GM21717 (cell line): ENCODE data around the gene TTC38.
"Not testable (repeated sequence)": the region's sequence is repeated elsewhere in the genome, so short reads cannot be mapped to it uniquely, and the experiment has no call there.

Experiments
- ATAC-seq: cut with Tn5 transposase; IDR thresholded peaks from one replicate; pipeline ENCODE4 v1.9.1; 2021; ENCODE audit warnings: mild to moderate bottlenecking, moderate library complexity; ENCODE audit not compliant: unreplicated experiment

TTC38 gene

DNA sequence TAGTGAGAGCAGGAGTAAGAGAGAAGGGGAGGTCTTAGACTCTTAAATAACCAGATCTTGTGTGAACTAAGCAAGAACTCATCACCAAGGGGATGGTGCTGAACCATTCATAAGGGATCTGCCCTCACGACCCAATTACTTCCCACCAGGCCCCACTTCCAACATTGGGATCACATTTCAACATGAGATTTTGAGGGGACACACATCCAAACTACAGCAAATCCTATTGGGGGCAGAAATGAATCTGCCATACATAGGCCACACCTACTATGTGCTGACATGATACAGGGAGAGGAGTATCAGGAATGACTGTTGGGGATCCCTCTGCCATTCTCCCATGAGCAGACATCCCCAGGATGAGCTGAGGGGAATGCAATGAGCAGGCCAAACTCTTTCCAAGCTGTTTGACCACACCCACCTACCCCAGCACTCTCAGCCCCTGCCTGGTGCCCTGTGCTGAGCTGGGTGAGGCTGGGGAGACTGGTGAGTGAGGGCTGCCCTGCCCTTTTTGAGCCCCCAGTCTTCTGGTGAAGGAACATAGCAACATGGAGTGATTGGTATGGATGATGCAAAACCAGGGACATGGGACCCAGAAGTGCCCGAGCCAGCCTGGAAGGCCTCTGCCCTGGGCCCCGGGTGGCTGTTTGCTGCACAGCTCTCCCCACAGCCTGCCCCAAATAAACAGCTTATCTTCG is 27.6 kb downstream of the TTC38 start:
- ATAC-seq = no peak

DNA sequence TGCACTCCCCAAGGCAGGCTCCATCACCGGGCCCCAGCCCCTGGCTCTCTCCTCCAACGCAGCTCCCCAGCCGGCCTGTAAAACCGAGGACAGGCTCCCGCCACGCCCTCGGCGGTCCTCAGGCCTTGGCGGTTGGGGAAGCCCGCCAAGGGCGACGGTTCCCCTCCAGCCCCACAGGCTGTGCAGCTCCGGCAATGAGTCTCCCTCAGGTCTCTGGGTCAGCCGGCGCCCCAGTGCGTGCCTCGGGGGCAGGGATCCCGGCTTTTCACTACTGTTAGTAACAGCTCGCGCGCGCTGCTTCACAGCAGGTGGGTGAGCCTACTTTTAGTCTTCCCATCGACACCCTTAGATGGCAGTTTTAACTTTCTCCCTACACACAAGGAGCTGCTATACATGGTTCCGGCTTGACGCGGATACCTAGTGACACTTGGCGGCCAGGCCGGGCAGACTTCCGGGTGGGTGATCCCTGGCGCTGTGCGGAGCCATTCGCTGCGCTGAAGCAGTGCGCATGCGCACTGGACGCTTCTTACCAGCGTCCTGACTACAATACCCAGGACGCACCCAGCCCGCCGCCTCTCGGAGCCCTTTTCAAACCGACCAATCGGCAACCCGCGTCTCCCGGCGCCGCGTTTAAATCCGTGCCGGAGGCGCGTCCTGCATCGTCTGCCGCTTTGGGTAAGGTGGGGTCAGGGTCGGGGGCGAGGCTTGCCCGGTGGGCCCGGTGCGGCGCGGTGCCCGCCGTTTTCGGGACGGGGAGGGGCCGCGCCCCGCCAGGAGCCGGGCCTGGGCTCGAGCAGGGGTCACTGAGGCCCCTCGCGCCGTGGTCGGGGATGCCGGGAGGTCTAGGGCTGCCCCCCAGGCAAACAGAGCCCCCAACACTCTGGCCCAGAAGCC is 28.7 kb downstream of the TTC38 start, which contains the start of gene GTSE1:
Gene GTSE1 (plus strand): TSS at position 614 of the 894 bp plus-strand sequence. CDS start 531 bp downstream, outside the sequence.
- ATAC-seq = peak; percentile 79

DNA sequence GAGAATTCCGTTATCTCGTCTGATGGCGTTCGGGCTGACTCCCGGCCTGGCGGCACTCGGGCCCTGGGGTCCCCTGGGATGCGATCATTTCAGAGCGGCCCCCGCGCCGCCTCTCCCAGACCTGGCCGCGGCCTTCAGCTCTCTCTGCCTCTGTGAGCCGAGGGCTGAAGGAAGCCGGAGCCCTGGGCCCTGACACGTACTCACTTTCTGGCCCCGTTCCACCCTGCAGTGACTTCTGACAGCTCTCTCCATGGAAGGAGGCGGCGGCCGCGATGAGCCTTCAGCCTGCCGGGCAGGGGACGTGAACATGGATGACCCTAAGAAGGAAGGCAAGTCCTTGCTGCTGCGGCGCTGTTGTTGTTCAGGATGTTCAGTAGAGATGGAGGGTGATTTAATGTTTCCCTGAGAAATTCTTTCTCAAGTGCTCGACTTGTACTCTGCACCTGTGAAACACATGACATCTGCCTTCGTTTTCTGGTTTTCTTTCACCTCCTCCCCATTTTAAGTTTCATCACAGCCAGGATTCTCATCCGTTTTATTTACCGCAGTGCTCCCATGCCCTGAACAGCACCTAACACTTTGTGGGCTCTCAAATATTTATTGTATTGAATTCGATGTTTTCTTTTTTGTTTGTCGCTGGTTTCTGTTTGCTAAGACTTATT is 29.5 kb downstream of the TTC38 start:
- ATAC-seq = peak; percentile 12

DNA sequence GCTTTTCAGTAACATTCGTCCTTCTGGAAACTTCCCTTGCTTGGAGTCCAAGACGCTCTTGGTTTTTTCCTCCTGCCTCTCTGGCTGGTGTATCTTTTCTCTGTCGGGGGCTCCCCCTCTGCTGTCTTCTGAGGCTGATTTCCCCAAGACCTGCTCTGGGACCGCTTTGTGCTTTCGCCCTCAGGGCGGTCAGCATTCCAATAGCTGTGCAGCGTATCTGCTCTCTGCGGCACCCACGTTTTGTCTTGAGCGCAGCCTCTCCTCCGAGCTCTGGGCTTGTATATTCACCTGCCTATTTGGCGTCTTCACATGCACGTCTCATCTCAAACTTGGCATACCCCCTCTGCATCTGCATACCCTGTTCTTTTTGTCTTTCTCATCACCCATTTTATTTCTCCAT is 31.3 kb downstream of the TTC38 start:
- ATAC-seq = no peak

DNA sequence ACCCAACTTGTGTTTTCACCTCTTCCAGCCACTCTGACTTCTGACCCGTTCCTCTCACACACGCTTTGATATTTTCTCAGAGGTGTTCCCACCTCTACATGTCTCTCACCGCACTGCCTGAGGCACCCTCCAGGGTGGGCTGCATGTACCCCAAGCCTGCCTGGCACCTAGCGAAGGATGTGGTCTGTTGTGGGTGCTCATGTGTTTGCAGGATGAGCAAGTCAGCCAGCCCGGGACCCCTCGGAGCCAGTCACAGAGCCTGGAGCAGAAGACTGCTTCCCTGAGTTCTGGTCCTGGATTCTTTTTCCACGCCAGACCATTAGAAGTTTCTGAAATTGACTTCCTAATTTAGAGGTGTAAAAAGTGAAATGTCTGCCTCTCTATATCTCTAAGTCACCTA is 32.7 kb downstream of the TTC38 start:
- no peak for ATAC-seq

DNA sequence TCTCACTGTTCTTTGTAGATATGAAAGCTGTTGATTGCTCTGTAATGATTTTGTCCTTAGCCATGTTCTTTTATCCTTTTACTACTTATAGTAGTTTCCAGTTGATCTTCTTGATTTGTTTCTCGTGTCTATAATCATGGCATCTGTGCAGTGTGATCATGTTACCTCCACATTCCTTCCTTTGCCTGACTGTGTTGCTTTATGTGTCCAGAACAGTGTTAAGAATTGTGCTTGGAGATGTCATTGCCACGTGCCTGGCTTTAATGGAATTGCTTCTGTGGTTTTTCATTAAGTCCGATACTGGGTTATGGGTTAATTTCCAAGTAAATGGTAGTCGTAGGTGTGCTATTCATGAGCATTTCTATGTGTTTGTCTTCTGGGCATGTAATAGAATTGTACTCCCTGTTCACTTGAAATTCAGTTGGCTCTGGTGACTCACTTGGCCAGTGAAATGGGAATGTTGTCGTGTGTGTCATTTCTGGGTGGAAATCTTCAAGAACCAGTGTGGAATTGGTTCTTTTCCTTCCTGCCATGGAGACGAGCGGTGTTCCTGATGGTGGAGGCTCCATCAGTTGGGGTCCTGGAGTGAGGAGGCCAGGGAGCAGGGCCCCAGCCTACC is 35.6 kb downstream of the TTC38 start:
- no peak for ATAC-seq

DNA sequence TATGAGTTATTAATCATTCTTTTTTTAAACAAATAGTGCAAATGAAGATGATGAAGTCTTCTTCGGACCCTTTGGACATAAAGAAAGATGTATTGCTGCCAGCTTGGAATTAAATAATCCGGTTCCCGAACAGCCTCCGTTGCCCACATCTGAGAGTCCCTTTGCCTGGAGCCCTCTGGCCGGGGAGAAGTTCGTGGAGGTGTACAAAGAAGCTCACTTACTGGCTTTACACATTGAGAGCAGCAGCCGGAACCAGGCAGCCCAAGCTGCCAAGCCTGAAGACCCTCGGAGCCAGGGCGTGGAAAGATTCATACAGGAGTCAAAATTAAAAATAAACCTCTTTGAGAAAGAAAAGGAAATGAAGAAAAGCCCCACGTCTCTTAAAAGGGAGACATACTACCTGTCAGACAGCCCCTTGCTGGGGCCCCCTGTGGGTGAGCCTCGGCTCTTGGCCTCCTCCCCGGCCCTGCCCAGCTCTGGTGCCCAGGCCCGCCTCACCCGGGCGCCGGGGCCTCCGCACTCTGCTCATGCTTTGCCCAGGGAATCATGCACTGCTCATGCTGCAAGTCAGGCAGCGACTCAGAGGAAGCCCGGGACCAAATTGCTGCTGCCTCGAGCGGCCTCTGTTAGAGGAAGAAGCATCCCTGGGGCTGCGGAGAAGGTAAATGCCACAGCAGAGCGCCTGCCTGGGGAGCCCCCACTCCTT is 40.6 kb downstream of the TTC38 start:
- ATAC-seq = no peak

DNA sequence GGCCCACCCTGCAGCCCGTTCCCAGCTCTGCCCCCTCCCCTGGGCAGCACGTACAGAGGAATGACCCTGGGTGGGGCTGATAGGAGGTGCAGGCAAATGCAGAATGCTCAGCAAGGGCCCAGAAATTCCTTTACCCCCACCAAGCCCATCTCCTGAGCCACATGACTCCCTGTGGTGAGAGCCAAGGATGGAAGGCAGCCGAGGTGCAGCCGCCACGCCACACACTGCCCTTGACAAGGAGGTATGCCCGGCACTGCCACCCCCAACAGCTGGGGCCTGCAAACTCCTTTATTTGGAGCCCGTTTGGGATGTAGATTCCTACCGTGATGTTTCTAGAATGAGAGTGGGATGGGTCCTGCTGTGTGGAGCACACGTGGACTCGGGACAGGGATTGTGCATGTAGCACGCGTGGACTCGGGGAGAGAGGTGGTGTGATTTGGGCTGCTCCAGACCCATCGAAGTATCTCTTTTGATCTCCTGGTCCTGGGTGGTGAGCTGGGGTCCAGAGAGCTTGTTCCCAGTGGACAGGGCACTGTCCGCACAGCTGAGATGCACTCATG is 41.8 kb downstream of the TTC38 start:
- no peak for ATAC-seq

DNA sequence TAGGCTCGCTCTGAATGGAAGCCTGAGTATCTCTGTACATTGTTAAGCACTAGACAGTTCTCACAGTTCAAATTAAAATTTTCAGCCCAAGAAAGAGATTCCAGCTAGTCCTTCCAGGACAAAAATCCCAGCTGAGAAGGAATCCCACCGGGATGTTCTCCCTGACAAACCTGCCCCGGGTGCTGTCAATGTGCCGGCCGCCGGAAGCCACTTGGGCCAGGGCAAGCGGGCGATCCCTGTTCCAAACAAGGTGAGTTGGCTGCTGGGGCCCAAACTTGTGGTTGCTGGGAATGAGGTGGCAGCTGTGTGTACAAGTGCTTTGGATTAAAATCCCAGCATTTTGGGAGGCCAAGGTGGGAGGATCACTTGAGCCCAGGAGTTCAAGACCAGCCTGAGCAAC is 44.2 kb downstream of the TTC38 start:
- ATAC-seq = no peak

DNA sequence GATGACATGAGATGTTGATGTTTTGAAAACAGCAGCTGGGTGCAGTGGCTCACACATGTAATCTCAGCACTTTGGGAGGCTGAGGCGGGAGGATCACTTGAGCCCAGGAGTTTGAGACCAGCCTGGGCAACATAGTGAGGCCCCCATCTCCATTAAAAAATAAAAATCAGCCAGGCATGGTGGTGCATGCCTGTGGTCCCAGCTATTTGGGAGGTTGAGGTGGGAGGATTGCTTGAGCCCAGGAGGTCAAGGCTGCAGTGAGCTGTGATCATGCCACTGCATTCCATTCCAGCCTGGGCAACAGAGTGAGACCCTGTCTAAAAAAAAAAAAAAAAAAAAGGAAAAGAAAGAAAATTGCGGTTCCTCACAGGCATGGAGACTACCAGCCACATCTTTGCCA is 45.0 kb downstream of the TTC38 start:
- ATAC-seq = not testable (repeated sequence)

DNA sequence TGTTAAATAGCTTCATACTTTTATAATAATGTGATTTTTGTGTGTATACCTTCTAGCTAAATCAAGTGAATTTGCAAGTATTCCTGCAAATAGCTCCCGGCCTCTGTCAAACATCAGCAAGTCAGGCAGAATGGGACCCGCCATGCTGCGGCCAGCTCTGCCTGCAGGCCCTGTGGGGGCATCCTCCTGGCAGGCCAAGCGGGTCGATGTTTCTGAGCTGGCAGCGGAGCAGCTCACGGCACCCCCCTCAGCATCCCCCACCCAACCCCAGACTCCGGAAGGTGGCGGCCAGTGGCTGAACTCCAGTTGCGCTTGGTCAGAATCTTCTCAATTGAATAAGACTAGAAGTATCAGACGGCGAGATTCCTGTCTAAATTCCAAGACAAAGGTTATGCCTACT is 48.2 kb downstream of the TTC38 start:
- ATAC-seq = no peak

DNA sequence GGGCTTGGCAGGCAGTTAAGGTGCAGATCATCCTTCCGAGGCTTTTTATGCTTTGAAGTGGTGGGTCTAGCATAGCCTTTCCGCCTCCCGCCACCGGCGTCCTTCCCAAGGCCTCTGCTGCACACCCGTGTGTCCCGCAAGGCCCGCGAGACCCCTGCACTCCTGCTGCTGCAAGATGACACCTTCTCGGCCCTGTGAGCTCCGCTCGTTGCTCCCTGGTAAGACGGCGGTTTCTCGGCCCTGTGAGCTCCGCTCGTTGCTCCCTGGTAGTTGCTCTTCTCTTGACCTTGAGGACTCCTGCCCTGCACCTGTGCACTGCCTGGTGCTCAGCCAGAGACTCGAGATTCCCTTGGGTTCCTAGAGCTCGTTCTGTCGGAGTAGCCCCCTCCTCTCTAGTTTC is 49.8 kb downstream of the TTC38 start:
- ATAC-seq = no peak

DNA sequence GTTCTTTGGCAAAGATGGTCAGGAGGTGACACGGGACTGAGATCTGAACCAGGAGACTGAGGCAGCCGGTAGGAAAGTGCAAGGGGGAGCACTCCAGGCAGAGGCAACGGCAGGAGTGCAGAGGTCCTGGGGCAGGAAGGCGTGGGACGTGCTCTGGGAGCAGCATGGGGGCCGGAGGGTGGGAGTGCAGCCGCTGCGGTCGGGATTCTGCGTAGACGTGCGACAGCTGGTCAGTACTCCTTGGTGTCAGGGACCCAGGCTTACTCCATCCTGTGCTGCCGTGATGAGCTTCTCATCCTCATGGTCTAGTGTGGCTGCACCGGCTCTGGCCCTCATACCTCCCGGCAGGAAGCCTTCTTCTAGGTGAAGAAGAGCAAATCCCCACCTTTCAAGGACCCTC is 50.8 kb downstream of the TTC38 start:
- no peak for ATAC-seq

DNA sequence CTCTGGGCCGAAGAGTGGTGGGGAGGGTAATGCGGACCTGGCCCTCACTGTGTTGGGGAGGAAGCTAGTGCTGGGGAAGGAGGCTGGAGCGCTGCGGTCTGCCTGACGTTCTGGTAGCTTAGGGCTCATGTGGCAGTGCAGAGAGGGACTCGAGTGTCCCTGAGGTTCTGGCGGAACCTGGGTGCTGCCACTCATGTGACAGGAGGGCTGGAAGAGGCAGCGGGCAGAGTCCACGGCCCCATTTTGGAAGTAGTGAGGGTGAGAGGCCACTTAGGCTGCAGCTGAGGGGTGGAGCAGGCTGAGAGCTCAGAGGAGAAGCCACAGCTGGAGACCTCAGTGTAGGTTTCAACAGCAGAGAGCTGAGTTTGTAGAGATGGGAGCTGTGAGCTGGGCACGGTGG is 51.5 kb downstream of the TTC38 start:
- ATAC-seq = no peak

DNA sequence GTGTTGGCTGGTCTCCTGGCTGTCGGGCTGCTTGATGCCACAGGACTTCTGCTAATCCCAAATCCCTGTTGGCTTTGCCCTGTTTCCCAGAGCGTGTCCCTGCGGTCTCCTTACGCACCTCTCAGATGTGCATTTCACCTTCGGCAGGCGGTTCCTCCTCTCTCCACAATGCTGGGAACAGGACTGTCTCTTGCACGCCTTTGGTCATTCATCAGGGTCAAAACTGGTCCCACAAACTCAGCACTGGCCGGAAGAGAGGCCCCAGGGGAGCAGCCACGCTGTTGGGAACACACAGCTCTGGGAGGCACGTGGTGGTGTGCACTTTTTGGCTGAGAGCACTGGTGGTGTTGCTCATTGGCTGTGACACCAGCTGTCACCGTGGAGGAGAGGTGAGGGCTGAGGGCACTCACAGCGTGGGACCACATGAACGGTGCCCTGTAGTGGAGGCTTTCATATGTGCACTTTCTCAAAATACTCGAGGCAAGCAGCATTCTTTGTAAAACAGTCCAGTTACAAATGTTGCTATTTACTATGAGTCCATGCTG is 52.4 kb downstream of the TTC38 start:
- ATAC-seq = no peak

DNA sequence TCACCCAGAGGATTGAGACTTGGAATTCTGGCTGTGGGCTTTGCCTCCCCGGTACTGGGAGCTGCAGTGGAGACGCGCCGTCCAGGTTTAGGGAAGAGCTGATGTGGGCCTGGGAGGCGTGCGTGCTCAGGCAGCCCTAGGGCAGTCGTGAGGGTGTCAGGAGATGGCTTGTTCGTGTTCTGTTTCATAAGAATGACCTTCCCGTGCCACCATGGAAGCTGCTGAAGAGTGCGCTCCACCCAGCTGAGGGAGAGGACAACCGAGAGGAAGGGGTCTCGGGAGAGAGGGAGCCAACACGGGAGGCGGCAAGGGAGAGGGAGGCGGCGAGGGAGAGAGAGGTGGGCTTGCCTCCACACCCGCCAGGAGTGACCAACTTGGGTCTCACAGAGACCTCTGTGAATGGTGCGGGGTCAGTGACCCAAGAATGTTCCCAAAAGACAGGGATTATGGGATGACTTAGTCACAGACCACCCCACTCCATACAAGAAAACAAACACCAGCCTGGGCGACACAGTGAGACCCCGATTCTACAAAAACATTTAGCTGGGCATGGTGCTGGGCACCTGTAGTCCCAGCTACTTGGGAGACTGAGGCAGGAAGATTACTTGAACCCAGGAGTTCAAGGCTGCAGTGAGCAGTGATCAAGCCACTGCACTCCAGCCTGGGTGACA is 53.0 kb downstream of the TTC38 start:
- ATAC-seq = no peak

DNA sequence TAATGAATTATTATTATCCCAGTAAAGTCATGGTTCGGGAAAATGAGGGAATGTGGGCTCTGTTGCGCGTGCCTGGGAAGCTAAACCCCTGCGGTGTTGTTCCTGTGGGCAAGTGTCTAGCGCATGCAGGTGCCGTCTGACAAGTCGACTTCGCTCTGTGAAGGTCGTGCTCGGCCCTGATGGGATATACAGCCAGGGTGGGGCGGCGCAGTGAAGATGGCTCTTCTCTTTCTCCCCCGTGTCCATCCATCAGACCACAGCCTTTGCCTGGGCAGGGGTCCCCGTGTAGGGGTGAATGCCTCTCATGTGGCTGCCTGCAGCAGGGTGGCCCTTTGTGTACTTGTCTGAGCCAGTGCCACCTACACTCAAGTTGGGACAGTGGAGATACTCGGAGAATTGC is 54.9 kb downstream of the TTC38 start:
- no peak for ATAC-seq

DNA sequence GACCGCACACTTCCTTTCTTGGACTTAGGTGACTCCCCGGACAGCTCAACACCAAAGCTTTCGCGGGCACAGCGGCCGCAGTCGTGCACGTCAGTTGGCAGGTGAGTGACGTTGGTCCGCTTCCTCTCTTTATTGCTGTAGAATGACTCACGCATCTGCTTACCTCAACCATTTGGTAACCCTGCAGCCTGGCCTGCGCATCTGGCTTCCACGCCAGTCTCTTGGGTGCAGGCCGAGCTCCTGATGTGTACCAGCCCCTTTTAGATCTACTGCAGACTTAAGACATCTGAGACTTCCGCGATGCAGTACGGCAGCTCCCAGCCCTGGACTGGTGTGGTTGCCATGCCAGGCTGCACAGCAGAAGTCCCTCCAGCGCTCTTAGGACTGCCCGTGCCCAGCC is 55.4 kb downstream of the TTC38 start:
- no peak for ATAC-seq

DNA sequence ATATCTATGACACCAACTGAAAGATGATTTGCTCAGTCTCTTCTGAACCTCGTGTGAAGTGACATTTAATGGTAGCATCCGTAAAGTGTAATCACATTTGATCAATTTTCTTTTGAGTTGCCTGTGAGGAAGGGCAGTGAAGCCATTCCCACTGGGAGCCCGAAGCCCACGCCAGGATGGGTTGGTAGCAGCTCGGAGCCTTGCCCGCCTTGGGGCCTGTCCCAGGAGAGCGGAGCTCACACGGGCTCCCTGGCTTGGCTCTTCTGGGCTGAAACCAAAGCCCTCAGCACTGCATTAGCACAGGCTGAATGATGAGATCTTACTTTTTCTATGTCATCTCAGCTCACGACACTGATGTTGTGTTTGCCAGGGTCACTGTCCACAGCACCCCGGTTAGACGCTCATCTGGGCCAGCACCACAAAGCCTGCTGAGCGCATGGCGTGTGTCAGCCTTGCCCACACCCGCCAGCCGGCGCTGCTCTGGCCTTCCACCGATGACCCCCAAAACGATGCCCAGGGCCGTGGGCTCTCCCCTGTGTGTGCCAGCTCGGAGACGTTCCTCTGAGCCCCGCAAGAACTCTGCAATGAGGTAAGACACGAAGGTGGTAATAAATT is 58.4 kb downstream of the TTC38 start:
- ATAC-seq = no peak
